SJCRH30 (cell line): ENCODE measurements around the gene MDN1. TPM values are rescaled to one million over a fixed set of nuclear protein-coding genes. Genes with fewer than 3 reads are reported as not detected.
"Not testable (repeated sequence)": the region's sequence is repeated elsewhere in the genome, so short reads cannot be mapped to it uniquely, and the experiment has no call there.

Experiments
- DNase-seq, 2 experiments: peaks; one replicate each; pipeline ENCODE4 v3.0.0-alpha.2; 2015 to 2020
- H3K27ac ChIP-seq: fragments of 250-450 bp; sonication (Bioruptor Pico); 2 replicates; pipeline ENCODE4 v1.5.1; 2020; ENCODE audit warnings: mild to moderate bottlenecking, moderate library complexity
- H3K27me3 ChIP-seq: fragments of 250-450 bp; sonication (Bioruptor Pico); 2 replicates; pipeline ENCODE4 v1.5.1; 2020; ENCODE audit warnings: mild to moderate bottlenecking, moderate library complexity
- H3K36me3 ChIP-seq: fragments of 250-450 bp; sonication (Bioruptor Pico); 2 replicates; pipeline ENCODE4 v1.5.1; 2020; ENCODE audit warnings: mild to moderate bottlenecking, moderate library complexity
- H3K4me1 ChIP-seq: fragments of 250-450 bp; sonication (Bioruptor Pico); 2 replicates; pipeline ENCODE4 v1.5.1; 2020; ENCODE audit warnings: mild to moderate bottlenecking, moderate library complexity
- H3K4me3 ChIP-seq: fragments of 250-450 bp; sonication (Bioruptor Pico); 2 replicates; pipeline ENCODE4 v1.5.1; 2020; ENCODE audit warnings: mild to moderate bottlenecking, moderate library complexity
- H3K9me3 ChIP-seq: fragments of 250-450 bp; sonication (Bioruptor Pico); replicated peaks from 2 replicates; pipeline ENCODE4 v1.5.1; 2020; ENCODE audit warnings: mild to moderate bottlenecking, moderate library complexity
- total RNA-seq: library from RNA; depleted of rRNA; stranded (reverse); fragments of >200 nt; shearing (Covaris generic); gene quantifications from 2 replicates; pipeline ENCODE4 v1.2.3, GENCODE V29; 2014

Gene MDN1
- total RNA-seq, 1 experiment from 2014 or later: 48.6 TPM

GRCh38 chr6:89829472-89830169 is 10.0 kb upstream of the MDN1 start, which contains the start of gene CASP8AP2:
Gene CASP8AP2 (plus strand): TSS chr6:89829880.
- DNase-seq: peak; percentile 96 to 99
- no peaks in the 10 kb centered on the region for H3K9me3 ChIP-seq
- H3K36me3 ChIP-seq: peaks cover 16% of the 10 kb centered on the region
- H3K27me3 ChIP-seq: no peaks in the 10 kb centered on the region
- peak within 1 kb of the TSS; percentile 95 for H3K4me3 ChIP-seq
- peak within 1 kb of the TSS; percentile 82 for H3K27ac ChIP-seq
- H3K4me1 ChIP-seq: peaks cover 4% of the 10 kb centered on the region

- Histone ChIP-seq H3K36me3 (peaks cover 16% of the 10 kb centered on the region), H3K4me3 (peak overlapping the region; percentile 95), H3K27ac (peak overlapping the region; percentile 12), H3K9me3 (no peaks in the 10 kb centered on the region), H3K4me1 (peaks cover 4% of the 10 kb centered on the region), H3K27me3 (no peaks in the 10 kb centered on the region)
- DNase-seq: peak in 1 of 2 experiments; percentile 15
These were observed 9.4 kb upstream of the MDN1 start for GRCh38 chr6:89828988-89829471.

- H3K27ac ChIP-seq: peak overlapping the region; percentile 12
These were observed 8.9 kb upstream of the MDN1 start for GRCh38 chr6:89828475-89828987.

GRCh38 chr6:89826029-89826528 is 6.5 kb upstream of the MDN1 start:
- H3K27me3 ChIP-seq: no peaks in the 10 kb centered on the region
- H3K36me3 ChIP-seq: no peaks in the 10 kb centered on the region
- H3K4me1 ChIP-seq: peaks cover 4% of the 10 kb centered on the region
- no peaks in the 10 kb centered on the region for H3K9me3 ChIP-seq
- no peak for DNase-seq
- H3K4me3 ChIP-seq: no peak overlapping the region
- no peak overlapping the region for H3K27ac ChIP-seq

More at GRCh38 chr6:89828475-89828987, 8.9 kb upstream of the MDN1 start:
- not testable (repeated sequence) for H3K9me3 ChIP-seq, H3K4me1 ChIP-seq, H3K27me3 ChIP-seq, DNase-seq
- H3K36me3 ChIP-seq: peaks cover 14% of the 10 kb centered on the region
- peak overlapping the region; percentile 95 for H3K4me3 ChIP-seq

- peak in 1 of 2 experiments; percentile 35 for DNase-seq
These were observed 638 bp downstream of the MDN1 start for GRCh38 chr6:89818977-89819335.

GRCh38 chr6:89817481-89817880 is 2.1 kb downstream of the MDN1 start:
- Histone ChIP-seq H3K27ac (no peak overlapping the region), H3K27me3 (no peaks in the 10 kb centered on the region), H3K4me3 (no peak overlapping the region), H3K9me3 (no peaks in the 10 kb centered on the region), H3K36me3 (peaks cover 2% of the 10 kb centered on the region; the same call in 1 of the 2 replicates), H3K4me1 (peaks cover 4% of the 10 kb centered on the region; the same call in 1 of the 2 replicates)
- DNase-seq: no peak

More at GRCh38 chr6:89818977-89819335, 638 bp downstream of the MDN1 start:
- H3K27me3 ChIP-seq: no peaks in the 10 kb centered on the region
- peak overlapping the region; percentile 62 for H3K27ac ChIP-seq
- H3K36me3 ChIP-seq: 0 out of 2 replicates have a peak, but pooled peaks cover 2% of the 10 kb centered on the region
- no peaks in the 10 kb centered on the region for H3K9me3 ChIP-seq
- H3K4me3 ChIP-seq: peak overlapping the region; percentile 86
- peaks cover 4% of the 10 kb centered on the region; the same call in 1 of the 2 replicates for H3K4me1 ChIP-seq

- H3K4me3 ChIP-seq, H3K27me3 ChIP-seq, H3K9me3 ChIP-seq, H3K4me1 ChIP-seq, H3K27ac ChIP-seq, H3K36me3 ChIP-seq: not testable (repeated sequence)
- peak in 1 of 2 experiments; percentile 47 for DNase-seq
These were observed 6.2 kb downstream of the MDN1 start for GRCh38 chr6:89813422-89813821.

GRCh38 chr6:89807581-89807980 is 12.0 kb downstream of the MDN1 start:
- DNase-seq: no peak

GRCh38 chr6:89805814-89806371 is 13.7 kb downstream of the MDN1 start:
- Histone ChIP-seq H3K27ac (no peak overlapping the region), H3K27me3 (no peaks in the 10 kb centered on the region), H3K4me1 (no peaks in the 10 kb centered on the region), H3K9me3 (no peaks in the 10 kb centered on the region), H3K36me3 (peaks cover 6% of the 10 kb centered on the region; the same call in 1 of the 2 replicates), H3K4me3 (no peak overlapping the region)
- no peak for DNase-seq

More at GRCh38 chr6:89807581-89807980, 12.0 kb downstream of the MDN1 start:
- no peaks in the 10 kb centered on the region for H3K4me1 ChIP-seq
- no peak overlapping the region for H3K4me3 ChIP-seq
- H3K27me3 ChIP-seq: no peaks in the 10 kb centered on the region
- H3K27ac ChIP-seq: no peak overlapping the region
- H3K9me3 ChIP-seq: no peaks in the 10 kb centered on the region
- peaks cover 4% of the 10 kb centered on the region; the same call in 1 of the 2 replicates for H3K36me3 ChIP-seq

- H3K27ac ChIP-seq: no peak overlapping the region
- H3K4me1 ChIP-seq: no peaks in the 10 kb centered on the region
- no peak overlapping the region for H3K4me3 ChIP-seq
- no peaks in the 10 kb centered on the region for H3K9me3 ChIP-seq
- peaks cover 18% of the 10 kb centered on the region; the same call in 1 of the 2 replicates for H3K36me3 ChIP-seq
- DNase-seq: no peak
- H3K27me3 ChIP-seq: no peaks in the 10 kb centered on the region
These were observed 16.3 kb downstream of the MDN1 start for GRCh38 chr6:89803271-89803670.

- Histone ChIP-seq H3K27me3 (no peaks in the 10 kb centered on the region), H3K9me3 (no peaks in the 10 kb centered on the region), H3K4me1 (peaks cover 3% of the 10 kb centered on the region; the same call in 1 of the 2 replicates), H3K27ac (no peak overlapping the region), H3K4me3 (no peak overlapping the region), H3K36me3 (peaks cover 18% of the 10 kb centered on the region; the same call in 1 of the 2 replicates)
- no peak for DNase-seq
These were observed 19.8 kb downstream of the MDN1 start for GRCh38 chr6:89799756-89800155.

- no peaks in the 10 kb centered on the region for H3K27me3 ChIP-seq
- peaks cover 9% of the 10 kb centered on the region for H3K4me1 ChIP-seq
- H3K27ac ChIP-seq: no peak overlapping the region
- peaks cover 18% of the 10 kb centered on the region; the same call in 1 of the 2 replicates for H3K36me3 ChIP-seq
- H3K4me3 ChIP-seq: no peak overlapping the region
- no peaks in the 10 kb centered on the region for H3K9me3 ChIP-seq
- no peak for DNase-seq
These were observed 20.5 kb downstream of the MDN1 start for GRCh38 chr6:89799096-89799495.

- H3K36me3 ChIP-seq: peaks cover 25% of the 10 kb centered on the region
- no peak for DNase-seq
- no peak overlapping the region for H3K27ac ChIP-seq
- no peak overlapping the region for H3K4me3 ChIP-seq
- peaks cover 22% of the 10 kb centered on the region for H3K4me1 ChIP-seq
- no peaks in the 10 kb centered on the region for H3K9me3 ChIP-seq
- no peaks in the 10 kb centered on the region for H3K27me3 ChIP-seq
These were observed 22.3 kb downstream of the MDN1 start for GRCh38 chr6:89797317-89797716.

- H3K27me3 ChIP-seq: no peaks in the 10 kb centered on the region
- no peak overlapping the region; the same call in 1 of the 2 replicates for H3K27ac ChIP-seq
- H3K9me3 ChIP-seq: no peaks in the 10 kb centered on the region
- no peak overlapping the region for H3K4me3 ChIP-seq
- DNase-seq: no peak
- H3K36me3 ChIP-seq: peaks cover 39% of the 10 kb centered on the region
- H3K4me1 ChIP-seq: peaks cover 22% of the 10 kb centered on the region
These were observed 25.3 kb downstream of the MDN1 start for GRCh38 chr6:89794324-89794723.

GRCh38 chr6:89793586-89793985 is 26.0 kb downstream of the MDN1 start:
- peak; percentile 88 to 89 for DNase-seq
- Histone ChIP-seq H3K4me3 (no peak overlapping the region), H3K27ac (peak overlapping the region; percentile 44)

More at GRCh38 chr6:89793586-89793985, 26.0 kb downstream of the MDN1 start:
- H3K36me3 ChIP-seq: peaks cover 38% of the 10 kb centered on the region
- H3K4me1 ChIP-seq: peaks cover 22% of the 10 kb centered on the region
- no peaks in the 10 kb centered on the region for H3K27me3 ChIP-seq
- no peaks in the 10 kb centered on the region for H3K9me3 ChIP-seq
